ENCODE measurements around the gene ALK.

Gene ALK

GRCh38 chr2:29804671-29805070 is 116.7 kb downstream of the ALK start:
- Mint-ChIP-seq H3K4me1 (no peaks in the 10 kb centered on the region), H3K36me3 (no peaks in the 10 kb centered on the region), H3K27ac (no peak overlapping the region), H3K9me3 (peaks cover 7% of the 10 kb centered on the region), H3K27me3 (no peaks in the 10 kb centered on the region), H3K4me3 (no peak overlapping the region)
- no peak for ATAC-seq

- H3K27me3 Mint-ChIP-seq: no peaks in the 10 kb centered on the region
- ATAC-seq: no peak
- no peaks in the 10 kb centered on the region for H3K36me3 Mint-ChIP-seq
- H3K4me1 Mint-ChIP-seq: no peaks in the 10 kb centered on the region
- H3K27ac Mint-ChIP-seq: no peak overlapping the region
- no peak overlapping the region for H3K4me3 Mint-ChIP-seq
- peaks cover 7% of the 10 kb centered on the region for H3K9me3 Mint-ChIP-seq
Measured at GRCh38 chr2:29803537-29803936, 117.8 kb downstream of the ALK start.

- H3K4me1 Mint-ChIP-seq: no peaks in the 10 kb centered on the region
- no peak for ATAC-seq
- H3K36me3 Mint-ChIP-seq: no peaks in the 10 kb centered on the region
- H3K4me3 Mint-ChIP-seq: no peak overlapping the region
- H3K27ac Mint-ChIP-seq: no peak overlapping the region
- H3K27me3 Mint-ChIP-seq: no peaks in the 10 kb centered on the region
- peaks cover 7% of the 10 kb centered on the region for H3K9me3 Mint-ChIP-seq
Measured at GRCh38 chr2:29802986-29803385, 118.4 kb downstream of the ALK start.

- H3K36me3 Mint-ChIP-seq: no peaks in the 10 kb centered on the region
- no peaks in the 10 kb centered on the region for H3K4me1 Mint-ChIP-seq
- peaks cover 3% of the 10 kb centered on the region for H3K9me3 Mint-ChIP-seq
- ATAC-seq: no peak
- no peaks in the 10 kb centered on the region for H3K27me3 Mint-ChIP-seq
- H3K4me3 Mint-ChIP-seq: no peak overlapping the region
- H3K27ac Mint-ChIP-seq: no peak overlapping the region
Measured at GRCh38 chr2:29799628-29800027, 121.8 kb downstream of the ALK start.

GRCh38 chr2:29797916-29798315 is 123.5 kb downstream of the ALK start:
- Mint-ChIP-seq H3K27me3 (no peaks in the 10 kb centered on the region), H3K4me3 (no peak overlapping the region), H3K4me1 (no peaks in the 10 kb centered on the region), H3K9me3 (peaks cover 6% of the 10 kb centered on the region), H3K27ac (no peak overlapping the region), H3K36me3 (no peaks in the 10 kb centered on the region)
- no peak for ATAC-seq

- no peak overlapping the region for H3K27ac Mint-ChIP-seq
- no peaks in the 10 kb centered on the region for H3K27me3 Mint-ChIP-seq
- no peak for ATAC-seq
- H3K36me3 Mint-ChIP-seq: no peaks in the 10 kb centered on the region
- H3K9me3 Mint-ChIP-seq: peaks cover 3% of the 10 kb centered on the region
- no peaks in the 10 kb centered on the region for H3K4me1 Mint-ChIP-seq
- no peak overlapping the region for H3K4me3 Mint-ChIP-seq
Measured at GRCh38 chr2:29796446-29796845, 124.9 kb downstream of the ALK start.

- Mint-ChIP-seq H3K27me3 (no peaks in the 10 kb centered on the region), H3K27ac (no peak overlapping the region), H3K36me3 (no peaks in the 10 kb centered on the region), H3K4me3 (no peak overlapping the region), H3K4me1 (no peaks in the 10 kb centered on the region), H3K9me3 (peaks cover 3% of the 10 kb centered on the region)
- no peak for ATAC-seq
Measured at GRCh38 chr2:29789911-29790485, 131.4 kb downstream of the ALK start.

GRCh38 chr2:29787473-29788465 is 133.6 kb downstream of the ALK start:
- peaks cover 16% of the 10 kb centered on the region for H3K27me3 Mint-ChIP-seq
- H3K4me1 Mint-ChIP-seq: no peaks in the 10 kb centered on the region
- H3K36me3 Mint-ChIP-seq: no peaks in the 10 kb centered on the region
- no peak for ATAC-seq
- no peak overlapping the region for H3K27ac Mint-ChIP-seq
- H3K9me3 Mint-ChIP-seq: no peaks in the 10 kb centered on the region
- no peak overlapping the region for H3K4me3 Mint-ChIP-seq

GRCh38 chr2:29786361-29786760 is 135.0 kb downstream of the ALK start:
- no peak overlapping the region for H3K4me3 Mint-ChIP-seq
- no peaks in the 10 kb centered on the region for H3K9me3 Mint-ChIP-seq
- no peak overlapping the region for H3K27ac Mint-ChIP-seq
- H3K4me1 Mint-ChIP-seq: no peaks in the 10 kb centered on the region
- no peaks in the 10 kb centered on the region for H3K36me3 Mint-ChIP-seq
- H3K27me3 Mint-ChIP-seq: peaks cover 18% of the 10 kb centered on the region
- ATAC-seq: no peak

GRCh38 chr2:29783666-29784065 is 137.7 kb downstream of the ALK start:
- Mint-ChIP-seq H3K27ac (no peak overlapping the region), H3K27me3 (peaks cover 18% of the 10 kb centered on the region), H3K9me3 (no peaks in the 10 kb centered on the region), H3K4me3 (no peak overlapping the region), H3K4me1 (no peaks in the 10 kb centered on the region), H3K36me3 (no peaks in the 10 kb centered on the region)
- no peak for ATAC-seq

- H3K27ac Mint-ChIP-seq: no peak overlapping the region
- no peak for ATAC-seq
- no peaks in the 10 kb centered on the region for H3K36me3 Mint-ChIP-seq
Measured at GRCh38 chr2:29782549-29783458, 138.6 kb downstream of the ALK start.

GRCh38 chr2:29782087-29782486 is 139.3 kb downstream of the ALK start:
- ATAC-seq: no peak
- no peaks in the 10 kb centered on the region for H3K9me3 Mint-ChIP-seq

More at GRCh38 chr2:29782549-29783458, 138.6 kb downstream of the ALK start:
- H3K4me1 Mint-ChIP-seq: no peaks in the 10 kb centered on the region
- peaks cover 18% of the 10 kb centered on the region for H3K27me3 Mint-ChIP-seq
- no peak overlapping the region for H3K4me3 Mint-ChIP-seq
- H3K9me3 Mint-ChIP-seq: no peaks in the 10 kb centered on the region

GRCh38 chr2:29780906-29781305 is 140.5 kb downstream of the ALK start:
- Mint-ChIP-seq H3K9me3 (no peaks in the 10 kb centered on the region), H3K27me3 (peaks cover 26% of the 10 kb centered on the region), H3K4me3 (no peak overlapping the region), H3K4me1 (no peaks in the 10 kb centered on the region), H3K36me3 (no peaks in the 10 kb centered on the region), H3K27ac (no peak overlapping the region)
- ATAC-seq: no peak

More at GRCh38 chr2:29782087-29782486, 139.3 kb downstream of the ALK start:
- Mint-ChIP-seq H3K4me3 (no peak overlapping the region), H3K27ac (no peak overlapping the region), H3K27me3 (peaks cover 18% of the 10 kb centered on the region), H3K4me1 (no peaks in the 10 kb centered on the region), H3K36me3 (no peaks in the 10 kb centered on the region)

GRCh38 chr2:29777161-29777560 is 144.2 kb downstream of the ALK start:
- Mint-ChIP-seq H3K27me3 (peaks cover 15% of the 10 kb centered on the region), H3K9me3 (no peaks in the 10 kb centered on the region), H3K4me1 (no peaks in the 10 kb centered on the region), H3K27ac (no peak overlapping the region), H3K36me3 (no peaks in the 10 kb centered on the region), H3K4me3 (no peak overlapping the region)
- ATAC-seq: no peak

- Mint-ChIP-seq H3K27ac (no peak overlapping the region), H3K4me3 (no peak overlapping the region), H3K27me3 (peaks cover 15% of the 10 kb centered on the region), H3K9me3 (no peaks in the 10 kb centered on the region), H3K36me3 (no peaks in the 10 kb centered on the region), H3K4me1 (no peaks in the 10 kb centered on the region)
- no peak for ATAC-seq
Measured at GRCh38 chr2:29776406-29776805, 145.0 kb downstream of the ALK start.
